HG02981 (cell line): ENCODE results near the gene NAT10.
A peak's percentile ranks its signal among the peaks of the same experiment; 100 is the strongest.
"Not testable (repeated sequence)": the region's sequence is repeated elsewhere in the genome, so short reads cannot be mapped to it uniquely, and the experiment has no call there.

Source experiments
- ATAC-seq: cut with Tn5 transposase; IDR thresholded peaks from one replicate; pipeline ENCODE4 v1.9.1; 2021; ENCODE audit warnings: mild to moderate bottlenecking, moderate library complexity; ENCODE audit not compliant: unreplicated experiment

Gene NAT10

GRCh38 chr11:34166806-34167740 is 61.6 kb downstream of the NAT10 start:
- ATAC-seq = no peak

DNA sequence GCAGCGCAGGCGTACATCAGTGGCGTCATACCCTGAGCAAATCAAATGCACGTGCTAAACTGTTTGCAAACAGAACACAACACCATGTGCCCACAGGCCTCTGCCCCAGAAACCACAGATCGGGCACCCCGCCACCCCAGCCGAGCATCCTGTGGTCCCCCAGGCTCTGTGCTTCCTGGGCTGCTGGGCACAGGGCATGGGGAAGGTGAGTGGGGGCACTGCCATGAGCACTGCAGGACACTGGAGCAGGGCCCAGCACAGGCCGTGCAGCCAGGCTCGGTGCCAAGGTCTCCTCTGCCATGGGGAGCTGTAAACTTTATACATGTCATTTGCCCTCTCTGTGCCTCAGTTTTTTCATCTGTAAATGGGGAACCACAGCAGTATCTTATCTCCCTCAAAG is 62.5 kb downstream of the NAT10 start:
- no peak for ATAC-seq

GRCh38 chr11:34168642-34169420 is 63.4 kb downstream of the NAT10 start:
- ATAC-seq = no peak

GRCh38 chr11:34169686-34170085 is 64.3 kb downstream of the NAT10 start:
- ATAC-seq = no peak

DNA sequence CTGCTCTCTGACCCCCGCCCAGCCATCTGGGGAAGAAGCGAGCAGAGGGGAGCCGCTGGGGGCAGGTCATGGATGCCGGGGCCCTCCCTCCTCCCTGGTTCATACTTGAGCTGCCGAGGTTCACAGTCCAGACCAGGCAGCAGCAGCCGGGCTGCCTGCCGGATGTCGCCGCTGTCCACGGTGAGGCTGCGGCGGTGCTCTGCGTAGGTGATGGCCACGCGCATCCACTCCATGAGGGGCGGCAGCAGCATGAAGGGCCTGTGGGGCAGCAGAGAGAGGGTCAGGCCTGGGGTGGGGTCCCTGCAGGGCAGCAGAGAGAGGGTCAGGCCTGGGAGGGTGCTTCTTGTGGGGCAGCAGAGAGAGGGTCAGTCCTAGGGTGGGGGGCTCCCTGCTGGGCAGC is 67.6 kb downstream of the NAT10 start:
- ATAC-seq = no peak

DNA sequence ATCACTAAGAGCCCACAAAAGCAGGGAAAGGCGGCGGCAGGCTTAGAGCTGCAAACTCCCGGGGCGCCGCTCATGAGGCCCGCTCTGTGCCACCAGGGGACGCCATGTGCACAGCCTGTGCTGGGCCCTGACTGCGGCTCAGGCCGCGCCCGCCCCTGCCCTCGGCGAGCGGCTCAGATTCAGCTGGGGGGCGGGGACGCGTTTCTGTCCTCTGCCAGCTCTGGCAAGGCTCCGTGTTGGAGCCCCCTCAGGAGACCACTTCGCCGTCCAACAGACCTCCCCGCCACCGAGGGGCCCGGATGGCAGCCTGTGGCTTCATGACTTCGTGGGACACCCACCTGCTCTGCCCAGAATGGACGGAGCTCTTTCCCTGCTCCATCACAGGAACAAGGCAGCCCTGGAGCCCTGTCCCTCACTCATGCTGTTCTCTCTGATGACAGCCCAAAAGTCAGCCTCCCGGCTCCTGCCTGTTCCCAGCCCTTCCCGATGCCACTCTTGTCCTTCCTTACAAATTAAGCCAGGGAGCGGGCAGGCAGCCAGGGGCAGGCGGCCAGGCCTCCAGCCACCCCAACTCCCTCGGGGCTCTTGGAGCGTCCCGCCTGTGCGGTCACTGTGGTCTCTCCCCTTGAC is 69.1 kb downstream of the NAT10 start:
- ATAC-seq = peak; percentile 76

- peak; percentile 42 for ATAC-seq
Measured at GRCh38 chr11:34175284-34176019, 70.0 kb downstream of the NAT10 start.

- no peak for ATAC-seq
Measured at GRCh38 chr11:34176751-34177209, 71.4 kb downstream of the NAT10 start.

DNA sequence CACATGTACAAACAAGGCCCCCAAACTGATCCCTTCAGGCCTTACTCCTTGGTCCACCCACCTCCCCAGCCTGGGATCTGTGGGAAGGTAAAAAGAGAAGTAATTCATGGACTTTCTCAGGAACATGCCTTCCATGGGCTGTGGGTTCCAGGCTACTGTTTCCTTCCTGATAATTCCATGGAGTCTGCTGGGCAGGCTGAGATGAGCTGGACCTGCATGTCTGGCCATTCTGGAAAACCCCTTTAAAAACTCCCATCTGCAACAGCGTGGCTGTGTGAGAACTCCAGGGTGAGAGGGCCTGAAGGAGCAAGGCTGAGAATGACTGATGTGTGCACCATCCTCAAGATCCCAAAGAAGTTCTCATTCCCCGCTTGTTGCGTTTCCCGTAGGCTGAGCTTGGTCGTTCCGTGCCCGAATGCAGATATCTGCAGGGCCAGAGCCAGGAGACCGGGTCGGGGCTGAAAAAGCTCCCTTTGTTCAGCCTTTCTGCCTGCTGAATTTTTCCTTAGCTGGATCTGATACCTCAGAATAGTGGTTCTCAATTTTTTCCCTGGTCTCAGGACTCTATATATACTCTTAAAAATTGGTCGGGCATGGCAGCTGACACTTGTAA is 72.9 kb downstream of the NAT10 start:
- ATAC-seq = no peak

- ATAC-seq = no peak
Measured at GRCh38 chr11:34179026-34179675, 73.7 kb downstream of the NAT10 start.

- ATAC-seq = no peak
Measured at GRCh38 chr11:34180040-34180813, 74.8 kb downstream of the NAT10 start.

DNA sequence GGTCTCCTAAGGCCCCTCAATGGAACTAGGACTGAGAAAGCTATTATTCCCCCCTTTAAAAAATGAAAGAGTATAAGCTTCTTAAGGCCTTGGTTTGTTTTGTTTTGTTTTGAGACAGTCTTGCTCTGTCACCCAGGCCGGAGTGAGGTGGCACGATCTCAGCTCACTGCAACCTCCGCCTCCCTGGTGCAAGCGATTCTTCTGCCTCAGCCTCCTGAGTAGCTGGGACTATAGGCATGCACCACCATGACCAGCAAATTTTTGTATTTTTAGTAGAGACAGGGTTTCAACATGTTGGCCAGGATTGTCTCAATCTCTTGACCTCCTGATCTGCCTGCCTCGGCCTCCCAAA is 75.4 kb downstream of the NAT10 start:
- ATAC-seq = not testable (repeated sequence)

DNA sequence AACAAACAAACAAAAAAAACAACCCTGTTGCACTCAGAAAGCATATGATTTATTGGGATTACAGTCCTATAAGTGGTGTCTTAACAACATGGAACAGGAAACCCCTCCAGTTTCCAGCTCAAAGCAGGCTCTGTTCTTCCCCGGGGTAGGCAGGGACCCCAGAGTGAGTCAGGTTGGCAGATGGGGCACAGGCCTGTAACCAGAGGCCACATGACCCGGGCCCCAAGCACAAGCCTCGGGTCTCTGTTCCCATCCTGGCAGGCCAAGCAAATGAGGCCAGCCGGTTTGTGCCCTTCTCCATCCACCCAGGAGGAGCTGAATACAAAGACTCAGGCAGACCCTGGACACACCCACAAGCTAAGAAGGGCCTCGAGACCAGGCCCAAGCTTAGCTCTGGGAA is 75.8 kb downstream of the NAT10 start:
- ATAC-seq = no peak

DNA sequence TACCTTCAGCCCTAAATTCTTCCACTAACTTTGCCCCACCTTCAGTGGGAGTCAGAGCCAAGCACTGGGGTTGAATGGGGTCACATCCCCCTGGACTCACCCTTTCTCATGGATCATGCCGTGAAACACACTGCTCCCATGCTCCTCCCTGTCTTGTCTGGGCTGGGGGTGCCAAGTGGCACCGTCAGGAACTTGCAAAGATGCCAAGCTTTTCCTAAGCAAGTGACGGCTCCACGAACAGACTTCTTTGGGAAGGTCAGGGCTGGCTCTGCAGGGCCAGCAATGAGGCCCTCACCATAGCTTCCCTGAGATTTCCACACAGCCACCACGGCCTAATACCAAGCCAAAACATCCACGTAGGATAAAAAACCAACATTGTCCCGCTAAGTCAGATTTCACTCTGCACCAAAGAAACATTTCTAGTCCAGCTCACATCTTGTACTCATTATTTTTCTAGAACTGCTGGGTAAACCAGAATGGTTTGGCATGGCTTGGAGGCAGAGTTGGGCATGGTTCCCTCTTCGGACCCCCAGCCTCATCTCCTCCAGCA is 76.5 kb downstream of the NAT10 start:
- ATAC-seq = no peak

- ATAC-seq = no peak
Measured at GRCh38 chr11:34182425-34182824, 77.0 kb downstream of the NAT10 start.

GRCh38 chr11:34182921-34183685 is 77.7 kb downstream of the NAT10 start:
- ATAC-seq = no peak

DNA sequence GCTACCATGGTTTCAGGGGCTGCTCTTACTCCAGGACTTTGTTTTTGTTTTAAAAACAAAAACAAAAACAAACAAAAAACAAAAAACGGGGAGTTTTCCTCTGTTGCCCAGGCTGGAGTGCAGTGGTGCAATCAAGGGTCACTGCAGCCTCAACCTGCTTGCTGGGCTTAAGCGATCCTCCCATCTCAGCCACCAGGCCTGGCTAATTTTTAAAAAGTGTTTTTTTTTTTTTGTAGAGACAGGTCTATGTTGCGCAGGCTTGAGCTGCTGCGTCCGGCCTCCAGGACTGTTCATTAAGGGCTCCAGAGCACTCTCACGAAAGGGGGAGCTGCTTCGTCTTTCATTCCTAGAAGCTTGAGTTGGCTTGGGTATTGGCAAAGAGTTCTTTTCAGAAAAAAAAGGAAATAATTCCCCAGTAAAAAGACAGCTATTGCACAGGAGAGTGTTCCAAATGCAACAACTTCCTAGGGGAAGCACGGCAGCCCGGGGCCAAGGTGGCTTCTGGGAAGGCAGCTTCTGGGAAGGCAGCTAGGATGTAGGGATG is 78.5 kb downstream of the NAT10 start:
- no peak for ATAC-seq

- no peak for ATAC-seq
Measured at GRCh38 chr11:34184505-34185015, 79.1 kb downstream of the NAT10 start.
